Activated naive CD8-positive, alpha-beta T cell treated with anti-CD3 and anti-CD28 coated beads, Interleukin-2, amount 10 ng/mL, durations not matched to agents 7 days and 5 days (primary cell): ENCODE data around the gene PDE4D. TPM values are rescaled to one million over a fixed set of nuclear protein-coding genes. Genes with fewer than 3 reads are reported as not detected.

Experiments used
- ATAC-seq: fragments of 150-1000 bp; cut with Tn5 transposase; one replicate; pipeline ENCODE4 v1.10.0; 2021; ENCODE audit warnings: low read depth, moderate library complexity
- POLR2A ChIA-PET: fragments of 350-600 bp; sonication (Branson Sonifier 250); formaldehyde crosslinking; loops from one replicate; lab custom pipeline; 2021; ENCODE audit warnings: antibody characterized with exemption; lab: Charles Lee
- DNase-seq: peaks from one replicate; pipeline ENCODE4 v3.0.0; 2021
- H3K27ac Mint-ChIP-seq: one replicate; pipeline ENCODE4 v1.8.0; 2022; ENCODE audit warnings: mild to moderate bottlenecking, mixed read lengths
- H3K27me3 Mint-ChIP-seq: one replicate; pipeline ENCODE4 v1.8.0; 2022; ENCODE audit warnings: mild to moderate bottlenecking, moderate library complexity, mixed read lengths
- H3K36me3 Mint-ChIP-seq: one replicate; pipeline ENCODE4 v1.8.0; 2021; ENCODE audit warnings: mild to moderate bottlenecking, mixed read lengths
- H3K4me1 Mint-ChIP-seq: one replicate; pipeline ENCODE4 v1.8.0; 2021; ENCODE audit warnings: mixed read lengths
- H3K4me3 Mint-ChIP-seq: one replicate; pipeline ENCODE4 v1.8.0; 2022; ENCODE audit warnings: mild to moderate bottlenecking, moderate library complexity, mixed read lengths
- H3K9me3 Mint-ChIP-seq: one replicate; pipeline ENCODE4 v1.8.0; 2021; ENCODE audit warnings: mixed read lengths
- total RNA-seq, 2 experiments: library from RNA; stranded (reverse); gene quantifications; one replicate each; pipeline ENCODE4 v1.2.3, GENCODE V29; 2021

PDE4D gene
- total RNA-seq, 2 experiments from 2014 or later, result 65.1 to 67.1 TPM

DNA sequence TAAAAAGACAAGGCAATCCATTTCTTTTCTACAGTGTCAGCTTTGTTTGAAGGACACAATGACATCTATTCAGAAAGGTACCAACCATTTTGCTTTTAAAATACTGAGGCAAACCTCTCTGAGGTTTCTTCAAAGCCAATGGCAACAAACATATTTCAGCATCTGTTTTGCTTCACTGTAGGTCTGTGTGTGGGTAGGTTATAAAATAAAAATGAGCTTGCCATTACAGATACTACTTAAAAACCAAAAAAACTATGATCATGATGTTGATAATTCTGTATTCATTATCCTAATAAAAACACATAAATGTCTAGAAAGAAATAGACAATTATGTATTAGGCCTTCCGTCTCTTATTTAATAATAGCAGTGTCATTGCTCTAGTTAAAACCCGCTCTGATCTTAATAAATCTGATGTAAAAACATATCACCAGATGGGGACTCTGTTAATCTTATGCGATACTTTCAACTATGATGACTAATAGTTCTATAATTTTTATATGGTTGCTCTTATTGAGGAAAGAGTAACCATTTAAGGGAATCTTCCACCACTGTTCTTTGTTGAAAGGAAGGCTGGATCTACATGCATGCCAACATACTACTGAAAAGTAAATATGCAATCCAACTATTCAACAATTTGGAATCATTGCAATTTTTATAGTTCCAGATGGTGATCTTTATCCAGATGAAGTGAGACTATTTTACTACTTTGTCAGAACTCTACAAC, 647.2 kb downstream of the PDE4D start:
- H3K9me3 Mint-ChIP-seq, result no peaks in the 10 kb centered on the region
- ATAC-seq, result no peak
- no peak overlapping the region for H3K27ac Mint-ChIP-seq
- no peak overlapping the region for H3K4me3 Mint-ChIP-seq
- DNase-seq, result no peak
- H3K27me3 Mint-ChIP-seq, result peaks cover 7% of the 10 kb centered on the region
- no peaks in the 10 kb centered on the region for H3K36me3 Mint-ChIP-seq
- POLR2A ChIA-PET, result no interaction called here
- H3K4me1 Mint-ChIP-seq, result no peaks in the 10 kb centered on the region

- DNase-seq (no peak), ATAC-seq (no peak)
- H3K4me1 Mint-ChIP-seq, result no peaks in the 10 kb centered on the region
- no peak overlapping the region for H3K4me3 Mint-ChIP-seq
- H3K27me3 Mint-ChIP-seq, result peaks cover 13% of the 10 kb centered on the region
- no peak overlapping the region for H3K27ac Mint-ChIP-seq
- H3K36me3 Mint-ChIP-seq, result no peaks in the 10 kb centered on the region
- POLR2A ChIA-PET, result no interaction called here
- H3K9me3 Mint-ChIP-seq, result no peaks in the 10 kb centered on the region
These were observed 648.3 kb downstream of the PDE4D start for GRCh38 chr5:59245198-59245597.

DNA sequence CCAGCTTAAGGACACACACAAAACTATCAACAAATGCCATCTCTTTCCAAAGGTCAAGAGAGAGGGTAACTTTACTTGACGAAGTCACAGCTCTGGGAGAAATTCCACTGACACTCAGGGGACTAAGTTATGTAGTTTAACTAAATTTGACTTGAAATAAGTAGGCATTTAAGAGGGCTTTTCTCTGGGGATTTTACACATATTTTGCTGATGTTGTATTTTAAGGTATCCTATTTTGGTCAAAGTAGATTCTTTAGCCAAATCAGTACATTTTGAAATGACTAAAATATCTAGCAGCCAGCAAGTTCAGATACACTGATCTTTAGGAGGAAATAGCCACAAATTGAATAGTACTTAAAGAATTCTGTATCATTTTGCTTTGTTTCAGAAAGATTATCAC, 652.0 kb downstream of the PDE4D start:
- Mint-ChIP-seq H3K4me3 (no peak overlapping the region), H3K9me3 (no peaks in the 10 kb centered on the region), H3K36me3 (no peaks in the 10 kb centered on the region), H3K27me3 (peaks cover 14% of the 10 kb centered on the region), H3K4me1 (peaks cover 9% of the 10 kb centered on the region), H3K27ac (no peak overlapping the region)
- POLR2A ChIA-PET, result no interaction called here
- ATAC-seq (no peak), DNase-seq (no peak)

GRCh38 chr5:59241119-59241518, 652.4 kb downstream of the PDE4D start:
- no peaks in the 10 kb centered on the region for H3K36me3 Mint-ChIP-seq
- H3K9me3 Mint-ChIP-seq, result no peaks in the 10 kb centered on the region
- DNase-seq (no peak), ATAC-seq (no peak)
- POLR2A ChIA-PET, result no interaction called here
- no peak overlapping the region for H3K4me3 Mint-ChIP-seq
- no peak overlapping the region for H3K27ac Mint-ChIP-seq
- peaks cover 18% of the 10 kb centered on the region for H3K27me3 Mint-ChIP-seq
- peaks cover 9% of the 10 kb centered on the region for H3K4me1 Mint-ChIP-seq

DNA sequence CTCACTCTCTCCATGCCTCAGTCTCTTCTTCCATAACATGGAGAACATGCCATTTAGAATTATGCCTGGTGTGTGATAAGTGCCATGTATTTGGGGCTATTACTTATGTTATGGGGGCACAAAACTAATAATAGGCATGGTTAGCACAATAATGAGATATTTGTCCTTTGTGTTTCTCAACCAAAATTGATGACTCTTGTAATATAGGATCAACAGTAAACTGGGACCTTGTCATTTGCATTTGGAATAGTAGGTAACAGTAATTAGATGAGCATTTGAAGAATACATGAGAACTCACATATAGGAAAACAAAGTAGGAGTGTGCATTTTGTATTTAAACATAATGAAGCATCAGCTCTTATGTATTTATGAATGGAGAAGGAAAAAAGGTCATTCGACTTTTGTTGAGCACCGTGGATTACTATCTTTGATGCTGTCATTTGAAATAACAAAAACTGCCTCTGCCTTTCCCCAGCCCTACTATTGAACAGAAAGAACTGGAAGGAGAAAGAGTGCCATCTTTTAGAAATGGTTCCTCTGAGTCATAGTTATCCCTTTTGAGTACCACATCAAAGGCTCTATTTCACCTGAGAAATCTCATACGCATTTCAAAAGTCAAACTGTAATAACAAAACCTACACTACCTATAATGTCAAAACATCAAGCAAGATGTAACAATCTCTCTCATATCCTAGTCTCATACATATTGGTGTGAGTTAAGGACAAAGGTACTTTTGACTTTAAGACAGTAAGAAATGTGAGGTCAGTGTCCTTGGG, 655.2 kb downstream of the PDE4D start:
- Mint-ChIP-seq H3K27ac (no peak overlapping the region), H3K36me3 (no peaks in the 10 kb centered on the region), H3K4me3 (no peak overlapping the region), H3K27me3 (peaks cover 21% of the 10 kb centered on the region), H3K4me1 (peaks cover 9% of the 10 kb centered on the region), H3K9me3 (no peaks in the 10 kb centered on the region)
- POLR2A ChIA-PET, result no interaction called here
- peak; percentile 84 for ATAC-seq
- DNase-seq, result no peak

GRCh38 chr5:59236986-59237385, 656.5 kb downstream of the PDE4D start:
- Mint-ChIP-seq H3K27ac (no peak overlapping the region), H3K27me3 (peaks cover 21% of the 10 kb centered on the region), H3K9me3 (no peaks in the 10 kb centered on the region), H3K4me1 (peaks cover 9% of the 10 kb centered on the region), H3K36me3 (no peaks in the 10 kb centered on the region), H3K4me3 (no peak overlapping the region)
- POLR2A ChIA-PET, result no interaction called here
- ATAC-seq, result no peak
- DNase-seq, result no peak

DNA sequence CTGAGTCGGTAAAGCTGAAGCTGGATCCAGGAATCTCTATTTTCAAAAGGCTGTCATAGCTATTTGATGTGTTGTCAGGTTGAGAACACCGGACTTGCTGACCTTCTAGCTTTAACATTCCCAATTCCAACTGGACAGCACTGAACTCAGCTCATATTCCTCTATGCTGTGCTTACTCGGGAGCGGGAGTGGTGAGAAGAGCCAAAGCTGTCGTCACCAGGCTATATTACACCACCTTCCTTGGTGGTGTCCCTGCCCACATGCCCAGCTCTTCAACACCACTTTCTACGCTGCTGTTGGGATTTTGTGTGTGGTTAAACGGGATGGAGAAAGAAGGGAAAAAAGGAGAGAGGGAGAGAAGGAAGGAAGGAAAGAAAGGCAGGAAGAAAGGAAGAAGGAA, 657.1 kb downstream of the PDE4D start:
- Mint-ChIP-seq H3K27me3 (peaks cover 21% of the 10 kb centered on the region), H3K9me3 (no peaks in the 10 kb centered on the region), H3K4me1 (peaks cover 9% of the 10 kb centered on the region), H3K4me3 (no peak overlapping the region), H3K27ac (no peak overlapping the region), H3K36me3 (no peaks in the 10 kb centered on the region)
- ATAC-seq (no peak), DNase-seq (no peak)
- POLR2A ChIA-PET, result no interaction called here

DNA sequence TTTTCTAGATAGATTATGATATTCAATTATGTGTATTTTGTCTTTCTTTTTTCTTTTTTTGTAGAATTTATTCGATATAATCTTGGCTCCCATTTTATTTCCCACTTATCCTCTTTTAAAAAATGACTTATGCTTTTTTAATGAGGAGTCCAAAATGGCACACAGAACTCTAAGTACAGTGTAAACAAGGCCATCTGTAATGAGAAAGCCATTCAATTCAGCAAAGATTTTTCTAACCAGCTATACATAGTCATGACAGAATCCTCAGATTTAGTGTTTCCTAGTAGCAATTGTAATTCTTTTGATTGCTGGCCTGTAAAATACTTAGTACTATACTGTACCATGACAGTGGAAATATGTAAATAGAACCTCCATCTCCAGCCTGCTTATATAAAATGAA, 659.3 kb downstream of the PDE4D start:
- Mint-ChIP-seq H3K36me3 (no peaks in the 10 kb centered on the region), H3K27ac (no peak overlapping the region), H3K4me3 (no peak overlapping the region), H3K9me3 (no peaks in the 10 kb centered on the region), H3K4me1 (peaks cover 9% of the 10 kb centered on the region), H3K27me3 (peaks cover 10% of the 10 kb centered on the region)
- POLR2A ChIA-PET, result no interaction called here
- no peak for DNase-seq
- no peak for ATAC-seq

GRCh38 chr5:59231221-59231931, 662.1 kb downstream of the PDE4D start:
- ATAC-seq, result no peak
- no peak overlapping the region for H3K27ac Mint-ChIP-seq
- POLR2A ChIA-PET, result no interaction called here
- H3K36me3 Mint-ChIP-seq, result no peaks in the 10 kb centered on the region
- H3K27me3 Mint-ChIP-seq, result peaks cover 6% of the 10 kb centered on the region
- H3K9me3 Mint-ChIP-seq, result no peaks in the 10 kb centered on the region
- H3K4me1 Mint-ChIP-seq, result no peaks in the 10 kb centered on the region
- no peak for DNase-seq
- H3K4me3 Mint-ChIP-seq, result no peak overlapping the region

GRCh38 chr5:59222687-59223511, 670.6 kb downstream of the PDE4D start:
- ATAC-seq (no peak), DNase-seq (no peak)
- H3K27ac Mint-ChIP-seq, result no peak overlapping the region
- POLR2A ChIA-PET, result no interaction called here
- H3K27me3 Mint-ChIP-seq, result peaks cover 7% of the 10 kb centered on the region
- peaks cover 1% of the 10 kb centered on the region for H3K9me3 Mint-ChIP-seq
- no peaks in the 10 kb centered on the region for H3K4me1 Mint-ChIP-seq
- no peaks in the 10 kb centered on the region for H3K36me3 Mint-ChIP-seq
- H3K4me3 Mint-ChIP-seq, result no peak overlapping the region

- DNase-seq (no peak), ATAC-seq (no peak)
- no peaks in the 10 kb centered on the region for H3K4me1 Mint-ChIP-seq
- no peaks in the 10 kb centered on the region for H3K36me3 Mint-ChIP-seq
- H3K27me3 Mint-ChIP-seq, result peaks cover 9% of the 10 kb centered on the region
- H3K9me3 Mint-ChIP-seq, result peaks cover 1% of the 10 kb centered on the region
- POLR2A ChIA-PET, result no interaction called here
- no peak overlapping the region for H3K4me3 Mint-ChIP-seq
- H3K27ac Mint-ChIP-seq, result no peak overlapping the region
These were observed 671.8 kb downstream of the PDE4D start for GRCh38 chr5:59221769-59222168.

- ATAC-seq, result no peak
- no peaks in the 10 kb centered on the region for H3K36me3 Mint-ChIP-seq
- peaks cover 25% of the 10 kb centered on the region for H3K27me3 Mint-ChIP-seq
- no peak overlapping the region for H3K27ac Mint-ChIP-seq
- POLR2A ChIA-PET, result no interaction called here
- DNase-seq, result no peak
- no peaks in the 10 kb centered on the region for H3K9me3 Mint-ChIP-seq
- no peaks in the 10 kb centered on the region for H3K4me1 Mint-ChIP-seq
- no peak overlapping the region for H3K4me3 Mint-ChIP-seq
These were observed 675.0 kb downstream of the PDE4D start for GRCh38 chr5:59218424-59219045.

- Mint-ChIP-seq H3K4me1 (no peaks in the 10 kb centered on the region), H3K27ac (no peak overlapping the region), H3K9me3 (no peaks in the 10 kb centered on the region), H3K36me3 (no peaks in the 10 kb centered on the region), H3K4me3 (no peak overlapping the region), H3K27me3 (peaks cover 30% of the 10 kb centered on the region)
- DNase-seq (no peak), ATAC-seq (no peak)
- POLR2A ChIA-PET, result no interaction called here
These were observed 676.7 kb downstream of the PDE4D start for GRCh38 chr5:59216841-59217240.
